Bronchial epithelial cell (primary cell): ENCODE data around the gene MUC15. TPM values are rescaled to one million over a fixed set of nuclear protein-coding genes. Genes with fewer than 3 reads are reported as not detected.
A peak's percentile ranks its signal among the peaks of the same experiment; 100 is the strongest.

Experiments
- DNase-seq: peaks from one replicate; pipeline ENCODE4 v3.0.0-alpha.2; 2010; ENCODE audit warnings: low read depth
- FAIRE-seq: peaks from 2 replicates; lab custom pipeline; 2011; peaks lifted over from hg19 to GRCh38; lab: Jason Lieb, UNC
- H3K27me3 ChIP-seq: 2 replicates; pipeline ENCODE4 v1.5.1; 2011; ENCODE audit warnings: low read length; ENCODE audit not compliant: control insufficient read depth, insufficient read depth
- H3K36me3 ChIP-seq: 2 replicates; pipeline ENCODE4 v1.5.1; 2011; ENCODE audit warnings: low read length; ENCODE audit not compliant: control insufficient read depth, insufficient read depth
- H3K4me3 ChIP-seq: 2 replicates; pipeline ENCODE4 v1.5.1; 2011; ENCODE audit warnings: mild to moderate bottlenecking, low read depth, low read length, control low read depth
- CTCF ChIP-seq: IDR thresholded peaks from 2 replicates; pipeline ENCODE4 v1.5.1; 2011; ENCODE audit warnings: mild to moderate bottlenecking, moderate library complexity, low read length, control low read depth, inconsistent platforms; ENCODE audit not compliant: insufficient read depth, severe bottlenecking
- total RNA-seq: library from RNA; depleted of rRNA; stranded (reverse); fragments of >200 nt; gene quantifications from 2 replicates; pipeline ENCODE4 v1.2.1, GENCODE V29; 2014

The MUC15 gene
- total RNA-seq, 1 donor from 2014 or later = 0.53 TPM

GRCh38 chr11:26613759-26614158, 41.7 kb upstream of the MUC15 start:
- DNase-seq (no peak), FAIRE-seq (no peak)
- no peak for TF ChIP-seq CTCF
- H3K27me3 ChIP-seq = no peaks in the 10 kb centered on the region
- no peak overlapping the region for H3K4me3 ChIP-seq
- no peaks in the 10 kb centered on the region for H3K36me3 ChIP-seq

GRCh38 chr11:26608507-26609146, 36.6 kb upstream of the MUC15 start:
- FAIRE-seq = no peak
- Histone ChIP-seq H3K4me3 (no peak overlapping the region), H3K36me3 (no peaks in the 10 kb centered on the region), H3K27me3 (no peaks in the 10 kb centered on the region)
- TF ChIP-seq CTCF = no peak
- DNase-seq = no peak

- FAIRE-seq (no peak), DNase-seq (no peak)
- Histone ChIP-seq H3K4me3 (no peak overlapping the region), H3K36me3 (no peaks in the 10 kb centered on the region), H3K27me3 (no peaks in the 10 kb centered on the region)
- no peak for TF ChIP-seq CTCF
These were observed 35.9 kb upstream of the MUC15 start for GRCh38 chr11:26607725-26608506.

GRCh38 chr11:26599876-26600434, 27.9 kb upstream of the MUC15 start:
- DNase-seq (no peak), FAIRE-seq (no peak)
- H3K36me3 ChIP-seq = no peaks in the 10 kb centered on the region
- H3K4me3 ChIP-seq = no peak overlapping the region
- H3K27me3 ChIP-seq = no peaks in the 10 kb centered on the region
- no peak for TF ChIP-seq CTCF

GRCh38 chr11:26599425-26599824, 27.4 kb upstream of the MUC15 start:
- no peak for FAIRE-seq

More at GRCh38 chr11:26599425-26599824, 27.4 kb upstream of the MUC15 start:
- DNase-seq = peak; percentile 74
- TF ChIP-seq CTCF = no peak
- no peak overlapping the region for H3K4me3 ChIP-seq
- H3K27me3 ChIP-seq = no peaks in the 10 kb centered on the region
- no peaks in the 10 kb centered on the region for H3K36me3 ChIP-seq
